Fibroblast of the aortic adventitia (primary cell): ENCODE measurements around the gene EXOC4. TPM values are rescaled to one million over a fixed set of nuclear protein-coding genes. Genes with fewer than 3 reads are reported as not detected.

Source experiments
- DNase-seq: peaks from one replicate; pipeline ENCODE4 v3.0.0-alpha.2; 2010; ENCODE audit warnings: low read depth
- H3K4me3 ChIP-seq: 2 replicates; pipeline ENCODE4 v1.5.1; 2011; ENCODE audit warnings: low read depth, mild to moderate bottlenecking, control low read depth, low read length, moderate library complexity
- total RNA-seq: library from RNA; depleted of rRNA; stranded (reverse); fragments of >200 nt; gene quantifications from 2 replicates; pipeline ENCODE4 v1.2.3, GENCODE V29; 2012; ENCODE audit warnings: low replicate concordance
- TF ChIP-seq, protein P1 (sequence below): IDR thresholded peaks from 2 replicates; pipeline ENCODE4 v1.5.1; 2011; ENCODE audit warnings: mild to moderate bottlenecking, low read length, control low read depth, inconsistent platforms; ENCODE audit not compliant: insufficient read depth

The EXOC4 gene
- total RNA-seq, 1 donor, result 105 TPM

- no peak for DNase-seq
- no peak overlapping the region for H3K4me3 ChIP-seq
- TF ChIP-seq, protein P1, sequence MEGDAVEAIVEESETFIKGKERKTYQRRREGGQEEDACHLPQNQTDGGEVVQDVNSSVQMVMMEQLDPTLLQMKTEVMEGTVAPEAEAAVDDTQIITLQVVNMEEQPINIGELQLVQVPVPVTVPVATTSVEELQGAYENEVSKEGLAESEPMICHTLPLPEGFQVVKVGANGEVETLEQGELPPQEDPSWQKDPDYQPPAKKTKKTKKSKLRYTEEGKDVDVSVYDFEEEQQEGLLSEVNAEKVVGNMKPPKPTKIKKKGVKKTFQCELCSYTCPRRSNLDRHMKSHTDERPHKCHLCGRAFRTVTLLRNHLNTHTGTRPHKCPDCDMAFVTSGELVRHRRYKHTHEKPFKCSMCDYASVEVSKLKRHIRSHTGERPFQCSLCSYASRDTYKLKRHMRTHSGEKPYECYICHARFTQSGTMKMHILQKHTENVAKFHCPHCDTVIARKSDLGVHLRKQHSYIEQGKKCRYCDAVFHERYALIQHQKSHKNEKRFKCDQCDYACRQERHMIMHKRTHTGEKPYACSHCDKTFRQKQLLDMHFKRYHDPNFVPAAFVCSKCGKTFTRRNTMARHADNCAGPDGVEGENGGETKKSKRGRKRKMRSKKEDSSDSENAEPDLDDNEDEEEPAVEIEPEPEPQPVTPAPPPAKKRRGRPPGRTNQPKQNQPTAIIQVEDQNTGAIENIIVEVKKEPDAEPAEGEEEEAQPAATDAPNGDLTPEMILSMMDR, result no peak
Observed at GRCh38 chr7:133977409-133978274, 724.8 kb downstream of the EXOC4 start.

- no peak overlapping the region for H3K4me3 ChIP-seq
- TF ChIP-seq, protein P1, result no peak
- no peak for DNase-seq
Observed at GRCh38 chr7:133978502-133979295, 725.8 kb downstream of the EXOC4 start.

- no peak overlapping the region for H3K4me3 ChIP-seq
- no peak for DNase-seq
- TF ChIP-seq, protein P1, result no peak
Observed at GRCh38 chr7:133980804-133981203, 727.9 kb downstream of the EXOC4 start.

DNA sequence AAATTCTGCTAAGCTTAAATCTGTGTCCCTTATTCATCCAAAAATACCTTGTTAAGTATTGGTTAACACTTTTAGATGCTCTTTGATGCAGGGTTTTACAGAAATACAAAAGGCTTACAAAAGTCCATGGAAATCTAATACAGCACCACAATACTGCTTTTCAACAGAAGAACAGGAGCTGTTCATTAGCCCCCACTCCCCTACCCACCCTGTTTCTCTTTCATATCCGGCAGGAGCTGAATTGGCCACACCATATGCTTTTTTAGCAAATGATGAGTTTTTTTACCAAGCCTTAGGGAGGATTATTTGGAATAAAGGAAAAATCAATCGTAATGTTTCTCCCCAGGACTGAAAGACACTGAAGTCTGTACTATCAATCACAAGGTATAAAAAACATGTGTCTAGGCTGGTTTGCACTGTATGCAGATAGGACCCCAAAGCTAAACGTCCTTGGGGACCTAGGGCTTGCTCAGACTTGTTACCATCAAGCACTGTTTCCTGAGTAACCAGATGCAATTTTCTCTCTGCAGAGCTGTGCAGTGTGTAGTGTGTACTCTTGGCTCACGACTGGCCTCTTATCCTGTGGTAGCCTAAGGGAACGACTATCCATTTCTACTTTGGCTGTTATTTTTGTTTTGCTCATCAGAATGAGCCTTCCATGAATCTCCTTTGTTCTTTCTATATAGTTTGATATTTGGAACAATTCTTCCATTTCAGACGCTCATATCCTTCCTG, 731.0 kb downstream of the EXOC4 start:
- H3K4me3 ChIP-seq, result no peak overlapping the region
- DNase-seq, result no peak
- TF ChIP-seq, protein P1, result no peak

GRCh38 chr7:133985300-133985699, 732.4 kb downstream of the EXOC4 start:
- TF ChIP-seq, protein P1, result no peak
- no peak overlapping the region for H3K4me3 ChIP-seq
- DNase-seq, result no peak

- no peak for DNase-seq
- TF ChIP-seq, protein P1, result no peak
- H3K4me3 ChIP-seq, result no peak overlapping the region
Observed at GRCh38 chr7:133987582-133987981, 734.7 kb downstream of the EXOC4 start.
